Ascending aorta (tissue), 2 donors: ENCODE data around the gene JCAD. TPM values are rescaled to one million over a fixed set of nuclear protein-coding genes. Genes with fewer than 3 reads are reported as not detected.
A peak's percentile ranks its signal among the peaks of the same experiment; 100 is the strongest.

Experiments
- DNase-seq, 2 donors: peaks; one replicate each; pipeline ENCODE4 v3.0.0-alpha.2; 2019; ENCODE audit warnings: low spot score in 2 of 2
- H3K27ac ChIP-seq, 2 donors: fragments of 200-600 bp; sonication (generic); one replicate each; pipeline ENCODE4 v1.5.1; 2016 to 2017; ENCODE audit warnings: mild to moderate bottlenecking in 1 of 2
- H3K27me3 ChIP-seq: fragments of 200-600 bp; sonication (generic); one replicate; pipeline ENCODE4 v1.5.1; 2017
- H3K36me3 ChIP-seq, 2 donors: fragments of 200-600 bp; sonication (generic); one replicate each; pipeline ENCODE4 v1.5.1; 2016
- H3K4me1 ChIP-seq, 2 donors: fragments of 200-600 bp; sonication (generic); one replicate each; pipeline ENCODE4 v1.5.1; 2016 to 2017; ENCODE audit warnings: mild to moderate bottlenecking in 1 of 2
- H3K4me3 ChIP-seq, 2 donors: fragments of 200-600 bp; sonication (generic); one replicate each; pipeline ENCODE4 v1.5.1; 2016 to 2017; ENCODE audit warnings: mild to moderate bottlenecking in 1 of 2
- H3K9me3 ChIP-seq, 2 donors: fragments of 200-600 bp; sonication (generic); one replicate each; pipeline ENCODE4 v1.5.1; 2016
- intact Hi-C: fragments of 100-400 bp; cut with DNase I; formaldehyde crosslinking; loops from one replicate; pipeline ENCODE4 v1.15.1; 2023
- total RNA-seq: library from RNA; depleted of rRNA; stranded (reverse); fragments of >200 nt; gene quantifications from one replicate; pipeline ENCODE4 v1.1.0, GENCODE V29; 2016
- TF ChIP-seq, protein P1 (sequence below), 3 experiments: fragments of 200-600 bp in 2 of 3; fragments of 450-650 bp in 1 of 3; sonication (generic) in 2 of 3; IDR thresholded peaks; one replicate each; pipeline ENCODE4 v1.5.1; 2016 to 2019; ENCODE audit warnings: antibody characterized with exemption in 3 of 3, mild to moderate bottlenecking in 1 of 3, moderate library complexity in 1 of 3

The JCAD gene
- total RNA-seq, 1 donor from 2014 or later = 82.8 TPM

DNA sequence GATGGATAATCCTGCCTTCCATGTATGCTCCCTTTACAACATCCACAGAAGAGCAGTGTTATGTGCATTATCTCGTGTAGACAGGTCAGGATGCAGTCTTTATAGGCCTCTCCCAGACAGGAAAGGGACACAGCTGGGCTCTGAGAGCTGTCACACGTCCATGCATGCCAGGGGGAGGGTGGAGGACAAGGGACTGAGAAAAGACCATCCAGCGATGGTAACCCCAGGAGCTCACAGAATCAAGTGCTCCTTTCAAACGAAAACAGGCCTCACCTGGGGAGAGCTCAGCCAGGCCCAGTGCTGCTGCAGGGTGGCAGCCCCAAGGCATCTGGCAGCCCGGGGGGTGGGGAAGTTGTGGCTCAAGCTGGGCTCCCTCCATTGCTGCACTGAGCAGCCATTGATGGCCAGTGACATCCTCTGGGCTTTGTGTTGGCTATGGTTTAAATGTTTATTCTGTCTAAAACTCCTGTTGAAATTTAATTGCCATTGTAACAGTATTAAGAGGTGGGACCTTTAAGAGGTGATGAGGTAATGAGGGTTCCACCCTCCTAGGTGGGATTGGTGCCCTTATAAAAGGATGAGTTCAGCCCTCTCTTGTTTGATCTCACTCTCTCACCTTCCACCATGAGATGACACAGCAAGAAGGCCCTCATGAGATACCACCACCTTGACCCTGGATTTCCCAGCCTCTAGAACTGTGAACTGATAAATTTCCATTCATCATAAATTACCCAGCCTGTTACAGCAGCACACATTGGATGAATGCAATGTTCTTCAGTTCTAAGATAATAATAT lies 15.7 kb downstream of the JCAD start:
- Histone ChIP-seq H3K27me3 (no peaks in the 10 kb centered on the region), H3K4me1 (peaks cover 0 to 11% of the 10 kb centered on the region in 2 donors), H3K9me3 (no peaks in the 10 kb centered on the region), H3K4me3 (no peak overlapping the region), H3K36me3 (peaks cover 21 to 57% of the 10 kb centered on the region in 2 donors), H3K27ac (no peak overlapping the region)
- intact Hi-C loops = no loop called here
- TF ChIP-seq, protein P1, sequence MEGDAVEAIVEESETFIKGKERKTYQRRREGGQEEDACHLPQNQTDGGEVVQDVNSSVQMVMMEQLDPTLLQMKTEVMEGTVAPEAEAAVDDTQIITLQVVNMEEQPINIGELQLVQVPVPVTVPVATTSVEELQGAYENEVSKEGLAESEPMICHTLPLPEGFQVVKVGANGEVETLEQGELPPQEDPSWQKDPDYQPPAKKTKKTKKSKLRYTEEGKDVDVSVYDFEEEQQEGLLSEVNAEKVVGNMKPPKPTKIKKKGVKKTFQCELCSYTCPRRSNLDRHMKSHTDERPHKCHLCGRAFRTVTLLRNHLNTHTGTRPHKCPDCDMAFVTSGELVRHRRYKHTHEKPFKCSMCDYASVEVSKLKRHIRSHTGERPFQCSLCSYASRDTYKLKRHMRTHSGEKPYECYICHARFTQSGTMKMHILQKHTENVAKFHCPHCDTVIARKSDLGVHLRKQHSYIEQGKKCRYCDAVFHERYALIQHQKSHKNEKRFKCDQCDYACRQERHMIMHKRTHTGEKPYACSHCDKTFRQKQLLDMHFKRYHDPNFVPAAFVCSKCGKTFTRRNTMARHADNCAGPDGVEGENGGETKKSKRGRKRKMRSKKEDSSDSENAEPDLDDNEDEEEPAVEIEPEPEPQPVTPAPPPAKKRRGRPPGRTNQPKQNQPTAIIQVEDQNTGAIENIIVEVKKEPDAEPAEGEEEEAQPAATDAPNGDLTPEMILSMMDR (IDR thresholded peaks at IDR 0.05) = no peak
- no peak for DNase-seq

- H3K36me3 ChIP-seq = peaks cover 21 to 55% of the 10 kb centered on the region in 2 donors
- peak overlapping the region; percentile 29 to 41 for H3K27ac ChIP-seq
- no peaks in the 10 kb centered on the region for H3K9me3 ChIP-seq
- peaks cover 0 to 15% of the 10 kb centered on the region in 2 donors for H3K4me1 ChIP-seq
- TF ChIP-seq, protein P1 (IDR thresholded peaks at IDR 0.05) = no peak
- no peak for DNase-seq
- H3K4me3 ChIP-seq = no peak overlapping the region
- intact Hi-C loops = no loop called here
- no peaks in the 10 kb centered on the region for H3K27me3 ChIP-seq
These were observed 16.6 kb downstream of the JCAD start for GRCh38 chr10:30042820-30043219.

GRCh38 chr10:30041196-30042105 lies 17.9 kb downstream of the JCAD start:
- H3K4me1 ChIP-seq = peaks cover 0 to 24% of the 10 kb centered on the region in 2 donors
- no peaks in the 10 kb centered on the region for H3K9me3 ChIP-seq
- peak overlapping the region; percentile 29 to 41 for H3K27ac ChIP-seq
- no peak for DNase-seq
- intact Hi-C loops = no loop called here
- TF ChIP-seq, protein P1 (IDR thresholded peaks at IDR 0.05) = no peak
- peaks cover 10 to 41% of the 10 kb centered on the region in 2 donors for H3K36me3 ChIP-seq
- H3K27me3 ChIP-seq = no peaks in the 10 kb centered on the region
- H3K4me3 ChIP-seq = no peak overlapping the region

- TF ChIP-seq, protein P1 (IDR thresholded peaks at IDR 0.05) = no peak
- no peak overlapping the region for H3K4me3 ChIP-seq
- H3K27ac ChIP-seq = peak overlapping the region in 1 of 2 donors; percentile 29
- no peaks in the 10 kb centered on the region for H3K9me3 ChIP-seq
- peaks cover 3 to 32% of the 10 kb centered on the region in 2 donors for H3K36me3 ChIP-seq
- intact Hi-C loops = no loop called here
- H3K27me3 ChIP-seq = no peaks in the 10 kb centered on the region
- peaks cover 0 to 27% of the 10 kb centered on the region in 2 donors for H3K4me1 ChIP-seq
- DNase-seq = no peak
These were observed 18.8 kb downstream of the JCAD start for GRCh38 chr10:30040597-30040996.

DNA sequence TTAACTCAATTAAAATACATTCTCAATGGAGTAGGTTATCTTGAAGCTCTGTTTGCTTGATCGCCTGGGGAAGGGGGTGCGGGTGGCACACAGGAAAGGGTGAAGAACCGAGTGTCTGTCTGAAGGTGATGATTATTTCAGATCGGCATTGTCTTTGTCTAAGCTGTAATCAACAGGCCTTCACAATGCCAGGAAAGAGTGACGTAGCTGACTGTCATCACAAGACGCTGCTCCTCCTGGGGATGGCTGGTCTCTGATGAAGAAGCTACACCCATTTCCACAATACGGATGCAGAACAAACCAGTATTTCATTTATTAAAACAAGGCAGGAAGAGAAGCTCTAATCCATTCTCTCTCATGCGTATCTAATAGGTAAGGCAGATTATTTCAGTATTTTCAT lies 19.4 kb downstream of the JCAD start:
- Histone ChIP-seq H3K27me3 (no peaks in the 10 kb centered on the region), H3K9me3 (no peaks in the 10 kb centered on the region), H3K36me3 (peaks cover 2 to 29% of the 10 kb centered on the region in 2 donors), H3K4me1 (peaks cover 0 to 29% of the 10 kb centered on the region in 2 donors), H3K27ac (peak overlapping the region in 1 of 2 donors; percentile 58), H3K4me3 (no peak overlapping the region)
- DNase-seq = no peak
- TF ChIP-seq, protein P1 (IDR thresholded peaks at IDR 0.05) = no peak
- intact Hi-C loops = loop anchor here (2.0 kb wide), 1 partner anchor 21 kb away; no protein-coding TSS in a partner anchor
